H1 (cell line): ENCODE measurements around the gene BTBD18. TPM values are rescaled to one million over a fixed set of nuclear protein-coding genes. Genes with fewer than 3 reads are reported as not detected.

Source experiments
- ASH2L ChIP-seq: fragments of 200-600, 300-600 bp; sonication (generic); IDR thresholded peaks from one replicate; pipeline ENCODE4 v1.7.1; 2017; ENCODE audit warnings: low read length
- SIX5 ChIP-seq: IDR thresholded peaks from 2 replicates; pipeline ENCODE4 v1.6.1; 2011; ENCODE audit warnings: mild to moderate bottlenecking, low read depth, low read length
- polyA plus RNA-seq, 7 experiments: library from polyadenylated mRNA; depleted of rRNA in 3 of 7; stranded (reverse) in 5 of 7; unstranded in 2 of 7; fragments of >200 nt in 5 of 7; fragments of 200-250 nt in 2 of 7; gene quantifications; 1 replicate in 5 of 7; 2 replicates in 1 of 7; 4 replicates in 1 of 7; pipeline versions ENCODE4 v1.2.1 to v1.2.3, GENCODE V29; 2011 to 2013; ENCODE audit warnings: missing spikeins in 2 of 7, mixed read lengths in 2 of 7
- total RNA-seq: library from RNA; stranded (reverse); fragmentation: NEBNext Ultra II Directional; extraction: Animal tissue kit (Norgen Biotek cat#: 25700); gene quantifications from 2 replicates; pipeline ENCODE4 v1.2.1, GENCODE V29; 2021
- TF ChIP-seq, protein P1 (sequence below): IDR thresholded peaks from 2 replicates; pipeline ENCODE4 v1.6.1; 2012; ENCODE audit warnings: inconsistent platforms

Gene BTBD18
- total and polyA plus RNA-seq, 2 of the 8 experiments (the other 6 are each of a cell fraction or from before 2014, with no cell fraction given): 0.03 TPM; not detected in 1

DNA sequence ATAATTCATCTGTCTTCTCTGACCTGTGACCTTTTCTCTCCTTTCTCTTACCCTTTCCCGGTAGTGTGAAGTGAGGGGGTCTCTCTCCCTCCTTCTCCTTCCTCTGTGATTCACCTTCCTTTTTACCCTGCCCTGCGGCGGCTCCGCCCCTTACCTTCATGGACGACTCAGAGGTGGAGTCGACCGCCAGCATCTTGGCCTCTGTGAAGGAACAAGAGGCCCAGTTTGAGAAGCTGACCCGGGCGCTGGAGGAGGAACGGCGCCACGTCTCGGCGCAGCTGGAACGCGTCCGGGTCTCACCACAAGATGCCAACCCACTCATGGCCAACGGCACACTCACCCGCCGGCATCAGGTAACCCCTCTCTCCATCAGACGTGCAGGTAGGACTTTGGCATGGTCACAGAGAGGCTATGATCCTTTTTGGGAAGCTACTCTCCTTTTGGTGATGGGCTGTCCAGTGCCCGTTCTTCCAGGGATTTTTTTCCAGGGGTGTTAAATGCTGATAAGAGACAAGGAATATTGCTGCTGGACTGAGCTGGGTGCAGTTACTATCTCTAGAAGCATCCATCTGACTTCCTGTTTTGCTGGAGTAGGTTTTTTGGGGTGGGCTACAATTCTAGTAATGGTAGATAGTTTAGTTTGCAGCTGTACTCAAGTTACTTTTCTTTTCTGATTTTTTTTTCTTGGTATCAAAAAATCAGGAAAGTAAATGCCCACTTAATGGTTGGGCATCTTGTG is 39.9 kb upstream of the BTBD18 start (continued):
- TF ChIP-seq SIX5 (no peak), ASH2L (no peak)
- TF ChIP-seq, protein P1, sequence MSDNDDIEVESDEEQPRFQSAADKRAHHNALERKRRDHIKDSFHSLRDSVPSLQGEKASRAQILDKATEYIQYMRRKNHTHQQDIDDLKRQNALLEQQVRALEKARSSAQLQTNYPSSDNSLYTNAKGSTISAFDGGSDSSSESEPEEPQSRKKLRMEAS: no peak
